ENCODE measurements around the gene FGF13. TPM values are rescaled to one million over a fixed set of nuclear protein-coding genes. Genes with fewer than 3 reads are reported as not detected.

Gene FGF13
- total RNA-seq, 1 experiment from 2014 or later = 0.56 TPM

- DNase-seq = no peak
- H3K27me3 ChIP-seq = no peaks in the 10 kb centered on the region
- H3K4me3 ChIP-seq = no peak overlapping the region
- H3K36me3 ChIP-seq = no peaks in the 10 kb centered on the region
- no peaks in the 10 kb centered on the region for H3K9me3 ChIP-seq
Observed at GRCh38 chrX:138692591-138692990, 18.9 kb downstream of the FGF13 start.

DNA sequence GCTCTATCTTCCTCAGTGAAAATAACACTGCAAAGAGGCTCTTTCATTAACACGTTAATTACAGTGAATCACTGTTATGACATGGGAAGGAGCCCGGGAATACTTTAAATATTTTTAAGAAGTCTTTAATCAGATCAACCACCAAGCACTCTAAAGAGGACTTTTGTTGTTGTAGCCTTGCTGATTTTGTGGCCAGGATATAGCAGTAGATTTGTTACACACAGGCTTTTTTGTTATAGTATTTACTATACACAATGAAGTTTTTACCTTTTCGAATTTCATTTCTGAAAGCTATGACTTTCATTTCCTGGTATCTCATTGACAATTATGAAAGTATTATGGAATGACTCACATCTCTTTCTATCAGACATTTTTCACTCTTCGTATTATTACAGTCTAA lies 20.3 kb downstream of the FGF13 start:
- H3K9me3 ChIP-seq = no peaks in the 10 kb centered on the region
- H3K4me3 ChIP-seq = no peak overlapping the region
- no peaks in the 10 kb centered on the region for H3K36me3 ChIP-seq
- no peaks in the 10 kb centered on the region for H3K27me3 ChIP-seq
- no peak for DNase-seq

DNA sequence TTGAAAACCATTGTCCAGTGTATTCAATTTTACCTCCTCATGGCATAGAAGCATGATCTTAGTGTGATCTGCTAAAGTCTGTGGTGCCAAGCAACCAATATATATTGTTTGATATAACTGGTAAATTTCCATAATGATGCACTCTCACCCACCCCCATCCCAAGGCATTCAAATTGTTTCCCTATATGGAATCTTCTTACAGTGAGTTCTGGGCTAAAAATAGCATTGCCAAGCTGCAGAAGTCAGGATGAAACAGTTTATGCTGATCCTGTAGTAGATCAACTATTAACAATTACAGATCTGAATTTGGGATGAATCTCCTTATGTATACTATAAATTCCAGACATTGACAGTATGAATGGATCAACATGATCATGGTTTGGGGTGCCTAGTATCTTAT lies 20.9 kb downstream of the FGF13 start:
- Histone ChIP-seq H3K36me3 (no peaks in the 10 kb centered on the region), H3K4me3 (no peak overlapping the region), H3K27me3 (no peaks in the 10 kb centered on the region), H3K9me3 (no peaks in the 10 kb centered on the region)
- no peak for DNase-seq

DNA sequence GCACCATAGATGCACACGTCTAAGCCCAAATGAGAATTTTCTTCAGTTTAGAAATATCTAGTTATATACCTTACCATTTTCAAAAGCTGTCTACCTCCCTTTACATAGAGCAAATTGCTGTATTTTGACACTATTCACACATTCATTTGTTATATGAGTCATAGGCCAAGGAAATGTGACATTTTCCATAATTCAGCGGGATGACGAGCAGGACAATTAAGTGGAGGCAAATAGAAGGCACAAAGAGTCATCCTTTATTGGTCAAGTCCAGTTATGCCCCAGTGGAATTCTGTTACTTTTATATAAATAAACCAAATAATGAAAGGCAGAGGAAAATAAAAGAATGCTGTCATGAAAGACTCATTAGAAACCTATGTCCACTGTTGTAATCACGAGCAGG lies 27.9 kb downstream of the FGF13 start:
- Histone ChIP-seq H3K36me3 (no peaks in the 10 kb centered on the region), H3K4me3 (no peak overlapping the region), H3K27me3 (no peaks in the 10 kb centered on the region), H3K9me3 (no peaks in the 10 kb centered on the region)
- no peak for DNase-seq

DNA sequence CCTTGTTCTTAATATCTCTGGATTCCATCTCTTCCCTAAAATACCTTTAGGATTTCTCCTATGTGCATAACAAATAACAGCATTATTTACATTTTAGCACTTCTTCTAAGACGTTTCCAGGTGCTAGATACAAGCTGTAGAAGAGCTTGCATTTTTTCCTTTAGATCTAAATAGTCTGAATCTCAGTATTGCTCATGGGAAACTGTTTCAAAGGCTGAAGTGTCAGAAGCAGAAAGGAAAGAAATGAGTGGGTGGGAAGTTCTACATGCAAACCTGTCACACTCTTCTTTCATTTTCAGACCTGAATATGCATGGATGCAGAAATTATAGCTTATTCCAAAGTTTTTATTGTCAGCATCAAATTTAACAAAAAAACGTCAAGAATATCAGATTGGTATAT lies 41.8 kb downstream of the FGF13 start:
- no peak overlapping the region for H3K4me3 ChIP-seq

GRCh38 chrX:138664466-138664865 lies 47.1 kb downstream of the FGF13 start:
- no peaks in the 10 kb centered on the region for H3K27me3 ChIP-seq
- no peaks in the 10 kb centered on the region for H3K36me3 ChIP-seq
- no peak overlapping the region for H3K4me3 ChIP-seq
- no peak for DNase-seq
- no peaks in the 10 kb centered on the region for H3K9me3 ChIP-seq

More for the DNA sequence above, 41.8 kb downstream of the FGF13 start:
- Histone ChIP-seq H3K9me3 (no peaks in the 10 kb centered on the region), H3K27me3 (no peaks in the 10 kb centered on the region), H3K36me3 (no peaks in the 10 kb centered on the region)
- DNase-seq = no peak

GRCh38 chrX:138664016-138664415 lies 47.5 kb downstream of the FGF13 start:
- H3K36me3 ChIP-seq = no peaks in the 10 kb centered on the region
- no peak for DNase-seq
- no peak overlapping the region for H3K4me3 ChIP-seq
- H3K27me3 ChIP-seq = no peaks in the 10 kb centered on the region
- H3K9me3 ChIP-seq = no peaks in the 10 kb centered on the region

DNA sequence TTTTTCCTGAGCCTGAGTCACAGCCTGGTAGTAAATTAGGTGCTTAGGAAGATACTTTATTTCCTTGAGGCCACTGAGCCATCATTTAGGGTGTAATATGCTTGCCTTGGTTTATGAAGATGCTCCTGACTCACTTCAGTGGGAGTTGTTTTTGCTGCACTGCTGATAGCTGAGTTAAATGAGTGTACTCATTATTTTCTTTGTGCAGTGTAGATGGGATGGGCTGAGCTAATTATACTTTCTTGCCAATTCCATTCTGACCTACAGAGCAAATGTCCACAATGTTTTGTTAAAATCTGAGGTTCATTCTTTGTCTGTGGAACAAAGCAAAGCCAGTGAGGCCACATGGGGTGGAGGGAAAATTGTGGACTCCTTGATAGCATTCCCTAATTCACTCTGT lies 60.0 kb downstream of the FGF13 start:
- no peak overlapping the region for H3K4me3 ChIP-seq
- H3K36me3 ChIP-seq = no peaks in the 10 kb centered on the region
- DNase-seq = no peak
- H3K9me3 ChIP-seq = no peaks in the 10 kb centered on the region
- no peaks in the 10 kb centered on the region for H3K27me3 ChIP-seq

DNA sequence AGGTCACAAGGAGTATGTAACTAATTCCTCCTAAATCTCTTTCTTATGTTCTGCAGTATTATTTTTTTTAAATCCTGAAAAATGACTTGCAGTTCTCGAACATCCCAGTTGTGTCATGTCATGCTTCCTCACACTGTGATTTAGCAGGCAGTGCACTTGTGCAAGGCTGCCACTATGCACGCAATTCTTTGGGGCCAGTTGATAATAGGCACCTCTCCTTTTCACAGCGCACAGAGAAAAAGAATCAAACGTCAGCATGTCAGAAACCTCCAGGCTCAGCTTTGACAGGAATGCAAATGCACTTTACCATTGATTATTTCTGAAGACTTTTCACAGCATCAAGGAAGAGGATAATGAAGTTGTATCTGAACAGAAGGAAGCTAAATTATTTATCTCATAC lies 62.9 kb downstream of the FGF13 start:
- no peak overlapping the region for H3K4me3 ChIP-seq
- H3K9me3 ChIP-seq = no peaks in the 10 kb centered on the region
- no peak for DNase-seq
- H3K36me3 ChIP-seq = no peaks in the 10 kb centered on the region
- H3K27me3 ChIP-seq = no peaks in the 10 kb centered on the region

GRCh38 chrX:138638996-138639395 lies 72.5 kb downstream of the FGF13 start:
- H3K4me3 ChIP-seq = no peak overlapping the region
- H3K36me3 ChIP-seq = no peaks in the 10 kb centered on the region
- H3K9me3 ChIP-seq = no peaks in the 10 kb centered on the region
- DNase-seq = no peak
- H3K27me3 ChIP-seq = no peaks in the 10 kb centered on the region

Data from MG63 (cell line).